Measurements from ENCODE around the gene BRCA1. TPM values are rescaled to one million over a fixed set of nuclear protein-coding genes. Genes with fewer than 3 reads are reported as not detected.

Gene BRCA1
- total RNA-seq, 4 donors from 2014 or later, result 4.9 to 8.0 (median 5.3) TPM

GRCh38 chr17:43042025-43042628, 83.0 kb downstream of the BRCA1 start:
- 79% methylated on average over 5 of the region's 5 CpGs for WGBS
- DNase-seq (ENCODE audit: low spot score in 2 of 2), result no peak
- no peak overlapping the region for H3K4me3 ChIP-seq
- H3K27me3 ChIP-seq, result no peaks in the 10 kb centered on the region
- no peak overlapping the region for H3K27ac ChIP-seq
- TF ChIP-seq EP300 (IDR thresholded peaks at IDR 0.05) (no peak), CTCF (IDR thresholded peaks at IDR 0.05) (no peak), POLR2AphosphoS5 (IDR thresholded peaks at IDR 0.05) (no peak), POLR2A (IDR thresholded peaks at IDR 0.05) (no peak)
- H3K36me3 ChIP-seq, result no peaks in the 10 kb centered on the region
- no peaks in the 10 kb centered on the region for H3K4me1 ChIP-seq
- no peaks in the 10 kb centered on the region for H3K9me3 ChIP-seq

- no peaks in the 10 kb centered on the region for H3K4me1 ChIP-seq
- no peaks in the 10 kb centered on the region for H3K36me3 ChIP-seq
- no peaks in the 10 kb centered on the region for H3K9me3 ChIP-seq
- TF ChIP-seq POLR2AphosphoS5 (IDR thresholded peaks at IDR 0.05), result no peak
- TF ChIP-seq CTCF (IDR thresholded peaks at IDR 0.05), result no peak
- TF ChIP-seq EP300 (IDR thresholded peaks at IDR 0.05), result no peak
- TF ChIP-seq POLR2A (IDR thresholded peaks at IDR 0.05), result no peak
- no peak for DNase-seq (ENCODE audit: low spot score in 2 of 2)
- H3K27ac ChIP-seq, result no peak overlapping the region
- WGBS, result 84% methylated on average over 2 of the region's 2 CpGs
- H3K27me3 ChIP-seq, result no peaks in the 10 kb centered on the region
- H3K4me3 ChIP-seq, result no peak overlapping the region
Measured at GRCh38 chr17:43040655-43041054, 84.5 kb downstream of the BRCA1 start.

- H3K4me1 ChIP-seq, result no peaks in the 10 kb centered on the region
- no peaks in the 10 kb centered on the region for H3K9me3 ChIP-seq
- no peak overlapping the region for H3K4me3 ChIP-seq
- H3K27ac ChIP-seq, result no peak overlapping the region
- no peaks in the 10 kb centered on the region for H3K36me3 ChIP-seq
- 95% methylated on average over 2 of the region's 2 CpGs for WGBS
- TF ChIP-seq POLR2AphosphoS5 (IDR thresholded peaks at IDR 0.05), result no peak
- no peak for TF ChIP-seq EP300 (IDR thresholded peaks at IDR 0.05)
- TF ChIP-seq CTCF (IDR thresholded peaks at IDR 0.05), result no peak
- TF ChIP-seq POLR2A (IDR thresholded peaks at IDR 0.05), result no peak
- no peaks in the 10 kb centered on the region for H3K27me3 ChIP-seq
- no peak for DNase-seq (ENCODE audit: low spot score in 2 of 2)
Measured at GRCh38 chr17:43039646-43040045, 85.5 kb downstream of the BRCA1 start.

GRCh38 chr17:43034894-43035293, 90.3 kb downstream of the BRCA1 start:
- Histone ChIP-seq H3K36me3 (no peaks in the 10 kb centered on the region), H3K4me1 (no peaks in the 10 kb centered on the region), H3K27me3 (no peaks in the 10 kb centered on the region), H3K4me3 (no peak overlapping the region), H3K27ac (no peak overlapping the region), H3K9me3 (no peaks in the 10 kb centered on the region)
- WGBS, result 86% methylated on average over 3 of the region's 3 CpGs
- no peak for DNase-seq (ENCODE audit: low spot score in 2 of 2)
- TF ChIP-seq POLR2A (IDR thresholded peaks at IDR 0.05) (no peak), EP300 (IDR thresholded peaks at IDR 0.05) (no peak), POLR2AphosphoS5 (IDR thresholded peaks at IDR 0.05) (no peak)

- 48% methylated on average over 12 of the region's 12 CpGs for WGBS
- no peak for DNase-seq (ENCODE audit: low spot score in 2 of 2)
- H3K27me3 ChIP-seq, result no peaks in the 10 kb centered on the region
- no peak overlapping the region for H3K4me3 ChIP-seq
- no peaks in the 10 kb centered on the region for H3K36me3 ChIP-seq
- no peaks in the 10 kb centered on the region for H3K9me3 ChIP-seq
- H3K27ac ChIP-seq, result no peak overlapping the region
- H3K4me1 ChIP-seq, result no peaks in the 10 kb centered on the region
- TF ChIP-seq CTCF (IDR thresholded peaks at IDR 0.05) (no peak), EP300 (IDR thresholded peaks at IDR 0.05) (no peak), POLR2AphosphoS5 (IDR thresholded peaks at IDR 0.05) (no peak), POLR2A (IDR thresholded peaks at IDR 0.05) (no peak)
Measured at GRCh38 chr17:43033948-43034881, 90.9 kb downstream of the BRCA1 start.

Measured in suprapubic skin (tissue), 4 donors.